Measurements from ENCODE around the gene GPR84.

- TF ChIP-seq CTCF (IDR thresholded peaks at IDR 0.05) (no peak), POLR2AphosphoS5 (IDR thresholded peaks at IDR 0.05) (no peak), POLR2A (IDR thresholded peaks at IDR 0.05) (no peak)
These were observed 36.8 kb upstream of the GPR84 start for GRCh38 chr12:54401119-54401518.

All from transverse colon (tissue), 4 donors.